Measurements from ENCODE around the gene FMNL2. TPM values are rescaled to one million over a fixed set of nuclear protein-coding genes. Genes with fewer than 3 reads are reported as not detected.

Gene FMNL2
- total RNA-seq, 1 experiment from 2014 or later, result 33.6 TPM

GRCh38 chr2:152386266-152386665 is 51.3 kb downstream of the FMNL2 start:
- Histone ChIP-seq H3K14ac (ENCODE audit: insufficient read depth, low read length) (no peak overlapping the region), H4K8ac (replicated peaks; ENCODE audit: insufficient read length, low read depth, low read length) (no peak overlapping the region), H3K9ac (ENCODE audit: extremely low read depth, insufficient read length, low read length) (no peak overlapping the region), H3K23ac (ENCODE audit: insufficient read length, low read depth, low read length) (no peak overlapping the region), H3K79me2 (ENCODE audit: insufficient read depth, low read length) (peaks cover 3% of the 10 kb centered on the region; the same call in 1 of the 2 replicates), H3K4ac (ENCODE audit: low read depth, low read length) (no peak overlapping the region), H3K27me3 (ENCODE audit: insufficient read depth, low read length) (no peaks in the 10 kb centered on the region), H2BK15ac (ENCODE audit: low read depth, low read length) (no peak overlapping the region), H3K27ac (ENCODE audit: insufficient read length, low read depth, low read length) (no peak overlapping the region), H3K18ac (ENCODE audit: insufficient read length, low read depth, low read length) (no peak overlapping the region), H4K20me1 (ENCODE audit: control insufficient read depth, insufficient read depth, insufficient read length) (no peaks in the 10 kb centered on the region), H3K79me1 (ENCODE audit: insufficient read depth, low read depth, low read length, poor library complexity, severe bottlenecking) (peaks cover 5% of the 10 kb centered on the region), H3K56ac (ENCODE audit: insufficient read length, low read depth, low read length) (no peak overlapping the region), H2BK12ac (ENCODE audit: insufficient read length, low read depth, low read length) (no peak overlapping the region), H3T11ph (ENCODE audit: low read length) (no peak overlapping the region), H2AFZ (ENCODE audit: low read length) (no peak overlapping the region), H2AK5ac (ENCODE audit: insufficient read length, low read length) (no peak overlapping the region), H4K91ac (ENCODE audit: insufficient read length, low read depth, low read length) (no peak overlapping the region), H2BK120ac (ENCODE audit: low read depth, low read length, poor library complexity, severe bottlenecking) (no peak overlapping the region), H3K9me3 (ENCODE audit: control insufficient read depth, low read depth, low read length) (no peaks in the 10 kb centered on the region), H2BK20ac (ENCODE audit: low read depth, low read length, poor library complexity, severe bottlenecking) (no peak overlapping the region), H4K5ac (ENCODE audit: insufficient read length, low read depth, low read length) (no peak overlapping the region), H2BK5ac (ENCODE audit: insufficient read length, low read length) (no peak overlapping the region), H3K4me1 (ENCODE audit: insufficient read depth, low read length) (no peaks in the 10 kb centered on the region), H3K4me2 (ENCODE audit: insufficient read depth, insufficient read length, low read length) (no peak overlapping the region), H3K23me2 (ENCODE audit: insufficient read length, low read depth, low read length, poor library complexity, severe bottlenecking) (no peaks in the 10 kb centered on the region)
- WGBS (ENCODE audit: extremely low coverage, insufficient read length, low lambda C conversion rate), result no CpG with 5 or more reads among the region's 1 CpG
- TF ChIP-seq, protein P1, sequence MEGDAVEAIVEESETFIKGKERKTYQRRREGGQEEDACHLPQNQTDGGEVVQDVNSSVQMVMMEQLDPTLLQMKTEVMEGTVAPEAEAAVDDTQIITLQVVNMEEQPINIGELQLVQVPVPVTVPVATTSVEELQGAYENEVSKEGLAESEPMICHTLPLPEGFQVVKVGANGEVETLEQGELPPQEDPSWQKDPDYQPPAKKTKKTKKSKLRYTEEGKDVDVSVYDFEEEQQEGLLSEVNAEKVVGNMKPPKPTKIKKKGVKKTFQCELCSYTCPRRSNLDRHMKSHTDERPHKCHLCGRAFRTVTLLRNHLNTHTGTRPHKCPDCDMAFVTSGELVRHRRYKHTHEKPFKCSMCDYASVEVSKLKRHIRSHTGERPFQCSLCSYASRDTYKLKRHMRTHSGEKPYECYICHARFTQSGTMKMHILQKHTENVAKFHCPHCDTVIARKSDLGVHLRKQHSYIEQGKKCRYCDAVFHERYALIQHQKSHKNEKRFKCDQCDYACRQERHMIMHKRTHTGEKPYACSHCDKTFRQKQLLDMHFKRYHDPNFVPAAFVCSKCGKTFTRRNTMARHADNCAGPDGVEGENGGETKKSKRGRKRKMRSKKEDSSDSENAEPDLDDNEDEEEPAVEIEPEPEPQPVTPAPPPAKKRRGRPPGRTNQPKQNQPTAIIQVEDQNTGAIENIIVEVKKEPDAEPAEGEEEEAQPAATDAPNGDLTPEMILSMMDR (conservative IDR thresholded peaks at IDR 0.05), result no peak
- H3K27me3 Mint-ChIP-seq (ENCODE audit: low read depth), result no peaks in the 10 kb centered on the region
- H3K36me3 Mint-ChIP-seq (ENCODE audit: insufficient read depth in 1 of 3, low read depth in 3 of 3), result peaks cover 9 to 13% (median 11%) of the 10 kb centered on the region in 3 experiments
- H3K27ac Mint-ChIP-seq, result no peak overlapping the region; a peak in 1 of 7 replicates
- no peak for DNase-seq
- H3K9me3 Mint-ChIP-seq, result no peaks in the 10 kb centered on the region; a peak in 1 of 5 replicates
- no peak overlapping the region for H3K4me3 Mint-ChIP-seq
- peaks cover 37 to 41% of the 10 kb centered on the region in 2 experiments for H3K4me1 Mint-ChIP-seq

Measured in H9 (cell line).